Daoy (cell line): Measurements from ENCODE around the gene PCSK6. TPM values are rescaled to one million over a fixed set of nuclear protein-coding genes. Genes with fewer than 3 reads are reported as not detected.

Experiments
- total RNA-seq: library from RNA; depleted of rRNA; stranded (reverse); fragments of >200 nt; shearing (Covaris generic); gene quantifications from 2 replicates; pipeline ENCODE4 v1.2.3, GENCODE V29; 2014; rRNA removed

Gene PCSK6
- total RNA-seq, 1 experiment from 2014 or later: 8.1 TPM

Other genes starting within 250 kb of the PCSK6 start
- gene CHSY1, start 237.7 kb downstream of the PCSK6 start, total RNA-seq: 26.6 and 29.0 TPM in 2 replicates
- 68.7 and 88.6 TPM in 2 replicates for gene SELENOS, start 212.2 kb downstream of the PCSK6 start, total RNA-seq
- 78.1 and 88.4 TPM in 2 replicates for gene SNRPA1, start 194.5 kb downstream of the PCSK6 start, total RNA-seq
- 37.4 and 52.5 TPM in 2 replicates for gene TM2D3, start 162.7 kb upstream of the PCSK6 start, total RNA-seq
- 6.2 and 12.7 TPM in 2 replicates for gene TARS3, start 234.8 kb upstream of the PCSK6 start, total RNA-seq